M059J (cell line): ENCODE data around the gene NFKBIL1. TPM values are rescaled to one million over a fixed set of nuclear protein-coding genes. Genes with fewer than 3 reads are reported as not detected.
"Not testable (repeated sequence)": the region's sequence is repeated elsewhere in the genome, so short reads cannot be mapped to it uniquely, and the experiment has no call there.

ENCODE experiments used
- DNase-seq: peaks from one replicate; pipeline ENCODE4 v3.0.0-alpha.2; 2012; ENCODE audit warnings: low read depth
- total RNA-seq: library from RNA; depleted of rRNA; stranded (reverse); fragments of >200 nt; shearing (Covaris generic); gene quantifications from 2 replicates; pipeline ENCODE4 v1.2.3, GENCODE V29; 2014; rRNA removed

The NFKBIL1 gene
- total RNA-seq, 1 experiment from 2014 or later: 25.7 TPM

GRCh38 chr6:31580438-31580740 is 33.0 kb downstream of the NFKBIL1 start:
- no peak for DNase-seq

GRCh38 chr6:31580807-31581433 is 33.5 kb downstream of the NFKBIL1 start:
- DNase-seq: peak; percentile 77

GRCh38 chr6:31581434-31582229 is 34.2 kb downstream of the NFKBIL1 start:
- DNase-seq: no peak

GRCh38 chr6:31582230-31582643 is 34.8 kb downstream of the NFKBIL1 start, which contains the start of gene LTB:
LTB (minus strand) TSS chr6:31582424; CDS start chr6:31582417, 7 bp downstream.
- no peak for DNase-seq

- peak; percentile 35 for DNase-seq
Observed at GRCh38 chr6:31585491-31585890, 38.1 kb downstream of the NFKBIL1 start.

GRCh38 chr6:31586008-31586407 is 38.6 kb downstream of the NFKBIL1 start, which contains the start of gene LST1:
LST1 (plus strand) TSS chr6:31586277; CDS start chr6:31587300, 1,023 bp downstream.
- DNase-seq: no peak

- DNase-seq: no peak
Observed at GRCh38 chr6:31586599-31587281, 39.3 kb downstream of the NFKBIL1 start.

GRCh38 chr6:31587791-31588777 is 40.7 kb downstream of the NFKBIL1 start:
- DNase-seq: no peak

- DNase-seq: peak; percentile 34
Observed at GRCh38 chr6:31588871-31589650, 41.7 kb downstream of the NFKBIL1 start.

GRCh38 chr6:31590691-31591090 is 43.3 kb downstream of the NFKBIL1 start:
- not testable (repeated sequence) for DNase-seq

GRCh38 chr6:31592396-31592771 is 45.0 kb downstream of the NFKBIL1 start:
- no peak for DNase-seq

GRCh38 chr6:31597006-31597405 is 49.6 kb downstream of the NFKBIL1 start:
- peak; percentile 59 for DNase-seq

GRCh38 chr6:31607317-31607716 is 59.9 kb downstream of the NFKBIL1 start:
- no peak for DNase-seq

Other genes with a start within 250 kb of the NFKBIL1 start
- gene HLA-B, start 190.4 kb upstream of the NFKBIL1 start, total RNA-seq: 5,375 and 6,541 TPM in 2 replicates
- 155 and 164 TPM in 2 replicates for gene MICA, start 144.0 kb upstream of the NFKBIL1 start, total RNA-seq
- gene MICB, start 49.5 kb upstream of the NFKBIL1 start, total RNA-seq: 47.6 and 59.9 TPM in 2 replicates
- not detected in 2 replicates for gene MCCD1, start 18.6 kb upstream of the NFKBIL1 start, total RNA-seq
- 351 and 506 TPM in 2 replicates for gene DDX39B, start 5.6 kb upstream of the NFKBIL1 start, total RNA-seq
- gene ATP6V1G2, start 1.0 kb upstream of the NFKBIL1 start, total RNA-seq: 0.20 TPM in 1 of 2 replicates, not detected in the other
- not detected in 2 replicates for gene LTA, start 24.7 kb downstream of the NFKBIL1 start, total RNA-seq
- gene TNF, start 28.0 kb downstream of the NFKBIL1 start, total RNA-seq: 0.47 and 0.62 TPM in 2 replicates
- gene LTB, start 34.8 kb downstream of the NFKBIL1 start, total RNA-seq: 2.1 and 4.6 TPM in 2 replicates
- not detected in 2 replicates for gene LST1, start 38.7 kb downstream of the NFKBIL1 start, total RNA-seq
- gene NCR3, start 45.4 kb downstream of the NFKBIL1 start, total RNA-seq: not detected in 2 replicates
- gene AIF1, start 67.6 kb downstream of the NFKBIL1 start, total RNA-seq: not detected in 2 replicates
- gene PRRC2A, start 73.1 kb downstream of the NFKBIL1 start, total RNA-seq: 71.4 and 121 TPM in 2 replicates
- gene BAG6, start 105.1 kb downstream of the NFKBIL1 start, total RNA-seq: 194 and 317 TPM in 2 replicates
- 3.7 and 6.9 TPM in 2 replicates for gene APOM, start 108.3 kb downstream of the NFKBIL1 start, total RNA-seq
- gene C6orf47, start 113.2 kb downstream of the NFKBIL1 start, total RNA-seq: 29.9 and 37.5 TPM in 2 replicates
- 17.7 and 31.6 TPM in 2 replicates for gene GPANK1, start 117.4 kb downstream of the NFKBIL1 start, total RNA-seq
- gene CSNK2B, start 118.5 kb downstream of the NFKBIL1 start, total RNA-seq: 645 and 1,183 TPM in 2 replicates
- 0.10 and 1.1 TPM in 2 replicates for gene LY6G5B, start 122.4 kb downstream of the NFKBIL1 start, total RNA-seq
- gene LY6G5C, start 133.5 kb downstream of the NFKBIL1 start, total RNA-seq: 2.0 and 2.5 TPM in 2 replicates
- gene ABHD16A, start 155.7 kb downstream of the NFKBIL1 start, total RNA-seq: 37.0 and 51.9 TPM in 2 replicates
- not detected in 2 replicates for gene LY6G6F, start 159.3 kb downstream of the NFKBIL1 start, total RNA-seq
- gene LY6G6D, start 167.7 kb downstream of the NFKBIL1 start, total RNA-seq: not detected in 2 replicates
- not detected in 2 replicates for gene LY6G6C, start 174.1 kb downstream of the NFKBIL1 start, total RNA-seq
- not detected in 2 replicates for gene MPIG6B, start 175.8 kb downstream of the NFKBIL1 start, total RNA-seq
- 75.1 and 90.7 TPM in 2 replicates for gene DDAH2, start 181.7 kb downstream of the NFKBIL1 start, total RNA-seq
- gene CLIC1, start 188.9 kb downstream of the NFKBIL1 start, total RNA-seq: 1,686 and 1,715 TPM in 2 replicates
- gene MSH5, start 192.4 kb downstream of the NFKBIL1 start, total RNA-seq: 12.8 and 19.4 TPM in 2 replicates
- 1.7 TPM in 1 of 2 replicates, not detected in the other for gene SAPCD1, start 215.0 kb downstream of the NFKBIL1 start, total RNA-seq
- gene VWA7, start 229.7 kb downstream of the NFKBIL1 start, total RNA-seq: 0.94 and 1.8 TPM in 2 replicates
- gene VARS1, start 248.1 kb downstream of the NFKBIL1 start, total RNA-seq: 33.1 and 51.2 TPM in 2 replicates